ENCODE results near the gene SLC39A2.

SLC39A2 gene

GRCh38 chr14:21014761-21015190, 15.7 kb downstream of the SLC39A2 start:
- peak; percentile 86 for DNase-seq (ENCODE audit: low read depth)
- TF ChIP-seq CTCF (conservative IDR thresholded peaks at IDR 0.05; ENCODE audit: control insufficient read depth, insufficient read depth, low read depth, low read length), result peak; percentile 99
- no peak overlapping the region for H3K4me3 ChIP-seq (ENCODE audit: control insufficient read depth, low read depth, low read length)

GRCh38 chr14:21015312-21015711, 16.2 kb downstream of the SLC39A2 start:
- no peak for DNase-seq (ENCODE audit: low read depth)
- no peak overlapping the region for H3K4me3 ChIP-seq (ENCODE audit: control insufficient read depth, low read depth, low read length)
- TF ChIP-seq CTCF (conservative IDR thresholded peaks at IDR 0.05; ENCODE audit: control insufficient read depth, insufficient read depth, low read depth, low read length), result no peak

- no peak overlapping the region for H3K4me3 ChIP-seq (ENCODE audit: control insufficient read depth, low read depth, low read length)
- DNase-seq (ENCODE audit: low read depth), result no peak
- no peak for TF ChIP-seq CTCF (conservative IDR thresholded peaks at IDR 0.05; ENCODE audit: control insufficient read depth, insufficient read depth, low read depth, low read length)
Measured at GRCh38 chr14:21016413-21017190, 17.5 kb downstream of the SLC39A2 start.

GRCh38 chr14:21017528-21018245, 18.6 kb downstream of the SLC39A2 start:
- no peak for TF ChIP-seq CTCF (conservative IDR thresholded peaks at IDR 0.05; ENCODE audit: control insufficient read depth, insufficient read depth, low read depth, low read length)
- no peak overlapping the region for H3K4me3 ChIP-seq (ENCODE audit: control insufficient read depth, low read depth, low read length)
- DNase-seq (ENCODE audit: low read depth), result no peak

- no peak for DNase-seq (ENCODE audit: low read depth)
- TF ChIP-seq CTCF (conservative IDR thresholded peaks at IDR 0.05; ENCODE audit: control insufficient read depth, insufficient read depth, low read depth, low read length), result no peak
- no peak overlapping the region for H3K4me3 ChIP-seq (ENCODE audit: control insufficient read depth, low read depth, low read length)
Measured at GRCh38 chr14:21018286-21018685, 19.2 kb downstream of the SLC39A2 start.

- no peak for DNase-seq (ENCODE audit: low read depth)
- no peak for TF ChIP-seq CTCF (conservative IDR thresholded peaks at IDR 0.05; ENCODE audit: control insufficient read depth, insufficient read depth, low read depth, low read length)
- no peak overlapping the region for H3K4me3 ChIP-seq (ENCODE audit: control insufficient read depth, low read depth, low read length)
Measured at GRCh38 chr14:21018781-21019180, 19.7 kb downstream of the SLC39A2 start.
